Dermis blood vessel endothelial cell (primary cell): ENCODE data around the gene TOM1L2. TPM values are rescaled to one million over a fixed set of nuclear protein-coding genes. Genes with fewer than 3 reads are reported as not detected.

Experiments
- DNase-seq: peaks from one replicate; pipeline ENCODE4 v3.0.0; 2010
- total RNA-seq: library from RNA; depleted of rRNA; stranded (reverse); fragments of >200 nt; gene quantifications from 2 replicates; pipeline ENCODE4 v1.2.3, GENCODE V29; 2014

TOM1L2 gene
- total RNA-seq, 1 donor from 2014 or later: 21.6 TPM

DNA sequence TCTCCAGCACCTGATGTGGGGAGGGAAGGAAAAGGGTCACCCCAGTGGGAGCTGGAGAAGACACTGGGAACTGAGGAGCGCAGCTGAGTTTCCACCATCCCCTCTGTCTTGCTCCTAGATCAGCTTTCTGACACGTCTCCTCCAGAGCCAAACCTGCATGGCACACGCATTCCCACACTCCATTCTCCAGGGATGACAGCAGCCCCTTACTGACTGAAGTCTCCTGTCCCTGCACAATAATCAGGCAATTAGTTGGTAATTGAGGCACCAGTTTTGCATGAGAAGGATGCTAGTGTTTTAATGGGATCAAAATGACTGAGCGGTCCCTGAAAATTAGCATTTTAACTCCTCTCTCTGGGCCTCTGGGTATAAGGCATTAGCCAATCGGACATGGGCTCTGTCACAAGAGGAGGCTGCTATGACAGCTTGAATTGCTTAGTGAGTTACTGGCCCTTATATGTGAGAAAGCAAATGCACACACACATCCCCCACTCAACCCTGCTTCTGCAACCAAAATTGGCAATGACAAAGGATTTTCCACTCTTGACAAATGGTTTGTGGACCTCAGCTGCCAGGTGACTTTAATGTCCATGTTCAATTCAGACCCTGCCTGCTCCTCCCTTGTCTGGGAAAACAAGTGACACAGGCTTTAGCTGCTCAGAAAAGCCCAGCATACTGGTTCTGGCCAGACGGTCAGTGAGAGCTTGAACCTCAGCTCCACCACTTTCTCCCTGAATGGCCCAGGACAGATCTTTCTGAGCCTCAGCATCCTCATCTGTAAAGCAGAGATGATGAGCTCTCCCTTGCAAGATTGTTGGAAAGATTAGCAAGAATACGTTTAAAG is 78.2 kb downstream of the TOM1L2 start:
- DNase-seq: no peak

GRCh38 chr17:17892731-17893130 is 79.5 kb downstream of the TOM1L2 start:
- DNase-seq: peak; percentile 37

- no peak for DNase-seq
These were observed 80.2 kb downstream of the TOM1L2 start for GRCh38 chr17:17892009-17892408.

DNA sequence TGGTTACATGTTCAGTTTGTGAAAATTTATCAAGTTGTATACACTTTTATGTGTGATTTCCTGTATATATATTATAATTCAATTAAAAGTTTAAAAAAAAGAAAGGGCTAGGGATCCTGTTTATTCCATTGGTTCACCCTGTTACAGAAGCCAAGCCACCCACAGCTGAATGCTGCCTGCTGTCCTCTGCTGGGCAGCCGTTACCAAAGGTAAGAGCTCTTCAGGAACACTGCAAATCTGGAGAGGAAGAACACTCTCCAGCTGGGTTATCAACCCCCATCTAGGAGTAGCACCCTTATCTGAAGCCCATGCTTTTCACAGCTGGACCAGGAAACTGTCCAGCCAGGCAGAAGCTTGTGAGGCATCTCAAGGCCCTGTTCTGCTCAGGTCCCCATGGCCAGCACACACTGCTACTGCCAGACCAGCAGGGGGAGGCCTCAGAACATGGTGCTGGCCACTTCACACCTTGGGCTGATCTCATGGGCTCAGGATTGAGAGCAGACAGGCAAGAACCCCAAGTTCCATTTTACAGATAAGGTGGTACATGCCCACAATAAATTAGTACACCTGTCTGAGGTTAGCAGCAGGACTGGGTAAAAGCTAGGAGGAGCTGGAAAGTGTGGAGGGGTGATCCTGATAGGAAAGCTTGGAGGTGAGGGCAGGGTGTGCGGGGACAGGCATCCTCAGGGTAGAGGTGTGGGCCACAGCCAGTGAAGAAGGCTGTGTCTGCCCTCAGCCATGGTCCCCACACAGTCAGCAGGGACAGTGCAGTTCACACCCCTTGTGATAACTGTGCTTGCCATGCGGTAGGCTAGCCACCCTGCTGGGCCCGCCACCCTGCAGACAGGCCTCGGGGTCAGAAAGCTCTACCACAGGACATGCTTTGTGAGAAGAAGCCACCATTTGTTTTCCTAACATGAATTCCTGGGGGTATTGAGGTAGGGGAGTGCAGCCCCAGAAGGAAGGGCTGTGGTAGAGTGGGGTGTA is 81.1 kb downstream of the TOM1L2 start:
- peak; percentile 87 for DNase-seq

DNA sequence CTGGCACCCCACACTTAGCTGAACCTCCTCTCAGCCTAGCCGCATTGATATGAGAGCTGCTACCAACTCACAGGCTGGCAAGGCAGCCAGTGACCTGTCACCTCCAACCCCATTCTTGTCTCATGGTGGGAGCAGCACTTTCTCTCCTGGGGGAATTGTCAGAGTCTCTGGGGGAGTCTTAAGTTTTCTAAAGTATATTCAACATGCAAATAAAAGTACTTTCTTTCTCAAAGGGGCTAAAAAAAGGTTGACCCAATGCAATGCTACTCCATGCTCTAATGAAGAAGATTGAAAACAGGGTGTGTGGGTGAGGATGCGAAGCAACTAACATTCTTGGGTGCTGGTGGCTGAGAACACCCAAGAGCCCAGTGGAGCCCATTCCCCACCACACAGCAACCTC is 82.3 kb downstream of the TOM1L2 start:
- no peak for DNase-seq

DNA sequence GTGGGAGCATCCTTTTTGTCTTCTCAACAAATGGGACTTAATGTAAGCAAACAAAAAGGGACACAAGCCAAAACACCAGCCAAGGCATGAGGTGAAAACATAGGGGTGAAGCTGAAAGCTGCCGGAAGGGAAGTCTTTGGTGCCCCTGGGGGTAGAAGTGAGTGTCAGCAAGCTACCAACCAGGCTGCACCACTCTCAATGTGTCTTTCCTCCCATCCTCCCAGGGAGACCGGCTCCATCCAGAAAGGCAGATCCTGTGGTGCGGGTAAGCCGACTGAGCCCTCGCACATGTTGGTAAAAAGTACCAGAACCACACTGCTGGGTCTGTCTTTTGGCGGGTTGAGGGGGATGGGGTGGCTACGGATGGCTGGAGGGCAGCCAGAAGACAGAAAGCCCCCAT is 83.4 kb downstream of the TOM1L2 start:
- DNase-seq: no peak

DNA sequence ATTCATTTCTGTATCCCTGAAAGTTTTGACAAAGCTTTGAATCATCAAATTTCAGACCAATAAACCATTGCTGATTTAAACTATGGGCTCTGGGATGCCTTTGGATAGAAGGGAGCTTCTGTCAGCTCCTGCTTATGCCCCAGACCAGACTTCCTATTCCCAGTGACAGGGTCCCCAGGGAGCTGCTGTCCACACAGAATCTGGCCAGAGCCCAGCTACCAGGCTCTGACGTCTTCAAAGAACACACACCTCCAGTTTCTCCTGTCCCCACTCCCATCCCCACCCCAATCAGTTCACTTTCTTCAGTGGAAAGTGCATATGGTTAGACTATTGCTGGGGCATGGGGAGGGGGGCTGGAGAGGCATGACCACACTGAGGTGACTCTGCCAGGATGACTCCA is 83.8 kb downstream of the TOM1L2 start:
- DNase-seq: no peak

GRCh38 chr17:17887752-17888304 is 84.4 kb downstream of the TOM1L2 start:
- no peak for DNase-seq

- no peak for DNase-seq
These were observed 85.5 kb downstream of the TOM1L2 start for GRCh38 chr17:17886726-17887125.

DNA sequence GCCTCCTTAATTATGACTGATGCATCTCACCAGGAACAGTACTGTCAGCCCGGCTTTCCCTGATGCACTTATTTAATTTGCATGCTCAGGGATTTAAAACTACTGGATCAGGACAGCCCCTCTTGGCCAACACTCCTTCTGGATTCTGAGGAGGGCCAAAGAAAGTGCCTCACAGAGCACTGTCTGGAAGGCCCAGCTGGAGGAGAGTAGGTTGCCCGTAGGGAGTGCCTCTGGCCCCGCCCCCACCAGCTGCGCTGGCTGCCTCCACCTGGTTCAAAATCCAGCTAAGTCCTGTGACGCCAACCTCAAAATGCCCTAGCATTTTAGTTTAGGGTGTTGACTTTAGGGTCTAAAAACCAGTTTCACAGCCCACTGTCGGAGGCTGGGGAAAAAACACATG is 86.0 kb downstream of the TOM1L2 start:
- DNase-seq: no peak

GRCh38 chr17:17884391-17885357 is 87.5 kb downstream of the TOM1L2 start:
- no peak for DNase-seq

DNA sequence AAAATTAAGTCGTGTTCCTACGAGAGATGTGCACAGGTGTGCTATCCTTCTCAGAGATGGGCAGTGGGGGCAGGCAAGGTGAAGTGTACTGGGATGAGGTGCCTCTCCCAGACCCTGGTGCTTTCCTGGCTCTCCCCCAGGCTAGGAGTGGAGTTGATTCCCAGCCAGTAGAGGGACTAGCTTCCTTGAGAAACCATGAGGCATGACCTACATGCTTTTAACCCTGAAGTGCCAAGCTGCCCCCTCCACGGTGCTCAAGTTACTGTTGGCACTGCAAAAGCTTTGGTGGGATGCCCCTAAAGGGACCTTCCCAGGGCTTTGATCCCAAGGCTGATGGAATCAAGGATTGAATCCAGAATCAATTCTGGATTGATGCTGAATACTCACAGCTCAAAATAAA is 88.4 kb downstream of the TOM1L2 start:
- no peak for DNase-seq

GRCh38 chr17:17882082-17882581 is 90.1 kb downstream of the TOM1L2 start:
- no peak for DNase-seq

GRCh38 chr17:17880577-17881196 is 91.5 kb downstream of the TOM1L2 start:
- DNase-seq: no peak

DNA sequence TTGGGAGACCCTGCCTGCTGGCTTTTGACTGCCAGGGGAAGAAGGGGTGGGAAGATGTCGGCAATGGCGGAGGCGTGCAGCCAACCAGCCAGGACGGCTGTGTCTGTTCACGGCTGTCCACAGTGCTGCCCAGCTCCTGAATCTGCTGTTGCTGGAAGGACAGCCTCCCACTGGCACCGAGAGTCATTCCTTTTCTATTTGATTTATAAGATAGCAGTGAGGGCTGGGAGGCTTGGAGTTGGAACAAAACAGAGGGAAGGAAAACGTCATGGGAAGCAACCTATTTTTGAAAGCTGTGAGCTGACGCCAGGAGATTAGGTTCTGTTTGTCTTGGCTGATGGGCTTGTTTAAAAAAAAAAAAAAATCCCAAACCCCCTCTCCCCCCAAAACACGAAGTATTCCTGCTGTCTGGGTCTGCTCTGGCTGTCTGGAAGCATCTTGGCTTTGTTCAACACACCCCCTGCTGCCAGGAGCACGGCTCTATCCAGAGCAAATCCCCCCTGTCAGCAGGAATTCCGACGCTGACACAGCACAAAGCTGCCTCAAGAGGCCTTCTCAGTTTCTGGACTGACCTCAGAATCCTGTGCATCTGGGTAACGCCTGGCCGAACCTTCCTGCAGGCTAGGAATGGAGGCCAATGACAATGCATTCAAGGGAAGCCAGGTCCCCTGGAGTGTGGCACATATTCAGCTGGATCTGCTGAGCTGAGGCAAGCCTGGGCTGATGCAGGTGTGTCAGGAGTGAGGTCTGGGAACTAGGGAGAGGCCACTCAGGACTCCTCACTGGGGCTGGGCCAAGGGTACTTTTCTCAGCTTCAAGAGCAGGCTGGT is 94.5 kb downstream of the TOM1L2 start:
- DNase-seq: peak; percentile 92

GRCh38 chr17:17876959-17877528 is 95.2 kb downstream of the TOM1L2 start:
- peak; percentile 13 for DNase-seq

DNA sequence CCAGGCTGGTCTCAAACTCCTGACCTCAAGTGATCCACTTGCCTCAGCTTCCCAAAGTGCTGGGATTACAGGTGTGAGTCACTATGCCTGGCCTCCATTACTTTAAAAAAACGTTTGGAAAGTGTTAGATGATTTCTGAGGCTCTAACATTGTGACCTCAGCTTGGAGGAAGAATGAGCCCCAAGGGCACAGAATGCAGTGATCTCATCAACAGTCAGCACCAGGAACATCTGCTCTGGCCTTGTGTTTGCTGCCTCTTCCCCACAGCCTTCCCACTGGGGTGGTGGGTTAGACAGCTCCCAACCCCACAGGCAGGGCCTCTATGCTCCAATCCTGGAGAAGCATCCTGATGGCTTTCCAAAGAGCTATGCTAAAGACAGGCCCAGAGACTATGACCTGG is 97.7 kb downstream of the TOM1L2 start:
- peak; percentile 33 for DNase-seq

DNA sequence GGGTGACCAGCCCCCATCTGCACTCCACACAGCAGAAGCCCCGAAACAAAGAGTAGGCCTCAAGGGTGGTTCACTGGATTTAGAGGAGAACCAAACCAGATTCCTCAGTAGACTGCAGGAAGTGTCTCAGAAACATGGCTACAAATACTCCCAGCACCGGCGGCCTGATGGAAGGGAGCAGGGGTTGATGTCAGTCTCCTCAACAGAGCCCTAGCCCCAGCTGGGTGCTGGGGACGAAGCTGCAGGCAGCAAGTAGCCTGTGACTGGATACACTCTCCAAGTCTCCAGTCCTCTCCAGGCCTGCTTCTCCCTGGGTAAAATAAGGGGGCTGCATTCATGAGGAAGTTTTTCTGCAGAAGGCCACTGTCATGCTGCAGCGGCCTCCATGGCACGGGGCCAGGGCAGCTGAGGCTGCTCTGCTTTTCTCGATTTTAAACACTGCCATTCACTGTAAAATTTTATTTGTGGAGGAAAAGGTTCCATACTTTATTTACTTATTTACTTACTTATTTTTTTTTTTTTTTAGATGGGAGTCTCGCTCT is 98.7 kb downstream of the TOM1L2 start:
- DNase-seq: no peak

- no peak for DNase-seq
These were observed 99.5 kb downstream of the TOM1L2 start for GRCh38 chr17:17872547-17873345.
